PC-3 (cell line): ENCODE measurements around the gene JPH3. TPM values are rescaled to one million over a fixed set of nuclear protein-coding genes. Genes with fewer than 3 reads are reported as not detected.

Experiments used
- ATAC-seq: fragments of 200-7000 bp; cut with Tn5 transposase; 2 replicates; pipeline ENCODE4 v1.9.1; 2020; ENCODE audit warnings: mild to moderate bottlenecking, moderate library complexity
- BruUV-seq: library from RNA; stranded (reverse); fragments of 400-500 nt; replicated peaks from 2 replicates; lab custom pipeline; 2021; lab: Mats Ljungman, UMichigan
- CTCF ChIA-PET: fragments of 300-600 bp; sonication (Branson Sonifier 250); formaldehyde crosslinking; loops from one replicate; lab custom pipeline; 2022; ENCODE audit warnings: antibody characterized with exemption; lab: Charles Lee
- POLR2A ChIA-PET: fragments of 300-600 bp; sonication (Branson Sonifier 250); formaldehyde crosslinking; loops from one replicate; lab custom pipeline; 2022; ENCODE audit warnings: antibody characterized with exemption; ENCODE audit not compliant: unreplicated experiment; lab: Charles Lee
- DNase-seq: peaks from one replicate; pipeline ENCODE4 v3.0.0-alpha.2; 2015
- H2AFZ ChIP-seq: fragments of 300-600 bp; sonication (generic); 2 replicates; pipeline ENCODE4 v1.6.0; 2016; ENCODE audit warnings: antibody characterized with exemption, low read length
- H3F3A ChIP-seq: fragments of 300-600 bp; sonication (generic); one replicate; pipeline ENCODE4 v1.6.0; 2017; ENCODE audit warnings: antibody characterized with exemption, low read length, control low read depth, mild to moderate bottlenecking; ENCODE audit not compliant: unreplicated experiment
- H3K27ac ChIP-seq: fragments of 300-600 bp; sonication (generic); 2 replicates; pipeline ENCODE4 v1.5.1; 2016; ENCODE audit warnings: mild to moderate bottlenecking, low read length
- H3K27me3 ChIP-seq: fragments of 300-600 bp; sonication (generic); 2 replicates; pipeline ENCODE4 v1.6.1; 2016; ENCODE audit warnings: low read length, mixed read lengths
- H3K36me3 ChIP-seq: fragments of 300-600 bp; sonication (generic); 2 replicates; pipeline ENCODE4 v1.6.1; 2016; ENCODE audit warnings: low read depth, mixed run types, low read length, mixed read lengths
- H3K4me1 ChIP-seq: fragments of 300-600 bp; sonication (generic); 2 replicates; pipeline ENCODE4 v1.5.1; 2016; ENCODE audit warnings: low read length; ENCODE audit not compliant: insufficient read depth
- H3K4me2 ChIP-seq: fragments of 300-600 bp; sonication (generic); 2 replicates; pipeline ENCODE4 v1.6.0; 2016; ENCODE audit warnings: low read length
- H3K4me3 ChIP-seq: fragments of 300-600 bp; sonication (generic); 2 replicates; pipeline ENCODE4 v1.5.1; 2016; ENCODE audit warnings: mild to moderate bottlenecking, low read length, mixed read lengths
- H3K79me2 ChIP-seq: fragments of 300-600 bp; sonication (generic); 2 replicates; pipeline ENCODE4 v1.6.1; 2017; ENCODE audit warnings: low read length, mixed read lengths
- H3K9ac ChIP-seq: fragments of 300-600 bp; sonication (generic); 2 replicates; pipeline ENCODE4 v1.6.0; 2016; ENCODE audit warnings: mild to moderate bottlenecking, low read length
- H3K9me2 ChIP-seq: fragments of 300-600 bp; sonication (generic); replicated peaks from 2 replicates; pipeline ENCODE4 v1.6.1; 2016; ENCODE audit warnings: mixed run types, low read length, mixed read lengths
- H3K9me3 ChIP-seq: fragments of 300-600 bp; sonication (generic); 2 replicates; pipeline ENCODE4 v1.6.1; 2016; ENCODE audit warnings: low read length, mixed read lengths
- H4K20me1 ChIP-seq: fragments of 300-600 bp; sonication (generic); 2 replicates; pipeline ENCODE4 v1.6.1; 2016; ENCODE audit warnings: low read length, mixed read lengths
- CTCF ChIP-seq: fragments of 300-600 bp; sonication (generic); conservative IDR thresholded peaks from 2 replicates; pipeline ENCODE4 v1.5.1; 2017; ENCODE audit warnings: antibody characterized with exemption, low read depth, mild to moderate bottlenecking, low read length
- EZH2 ChIP-seq: fragments of 300-600 bp; sonication (generic); IDR thresholded peaks from one replicate; pipeline ENCODE4 v1.6.1; 2017; ENCODE audit warnings: antibody characterized with exemption, mild to moderate bottlenecking, low read length; ENCODE audit not compliant: unreplicated experiment
- EZH2phosphoT487 ChIP-seq: fragments of 300-600 bp; sonication (generic); IDR thresholded peaks from 2 replicates; pipeline ENCODE4 v1.6.1; 2018; ENCODE audit warnings: mild to moderate bottlenecking, antibody characterized with exemption, low read length, borderline replicate concordance
- intact Hi-C: fragments of 100-400 bp; cut with micrococcal nuclease; formaldehyde crosslinking; loops from 2 replicates; pipeline ENCODE4 v1.9.0; 2023
- total RNA-seq: library from RNA; depleted of rRNA; stranded (reverse); fragments of >200 nt; gene quantifications from 2 replicates; pipeline ENCODE4 v1.2.3, GENCODE V29; 2014

Gene JPH3
- total RNA-seq, 1 experiment from 2014 or later = not detected

GRCh38 chr16:87563714-87564523 is 38.4 kb upstream of the JPH3 start:
- ChIA-PET CTCF (no interaction called here), POLR2A (no interaction called here)
- no TSS peak for BruUV-seq
- intact Hi-C loops = no loop called here
- DNase-seq (no peak), ATAC-seq (no peak)
- Histone ChIP-seq H2AFZ (no peak overlapping the region), H4K20me1 (no peaks in the 10 kb centered on the region), H3K4me1 (no peaks in the 10 kb centered on the region), H3F3A (no peaks in the 10 kb centered on the region), H3K9me2 (no peaks in the 10 kb centered on the region), H3K4me3 (no peak overlapping the region), H3K79me2 (no peaks in the 10 kb centered on the region), H3K4me2 (no peak overlapping the region), H3K27me3 (no peaks in the 10 kb centered on the region), H3K36me3 (no peaks in the 10 kb centered on the region), H3K9me3 (no peaks in the 10 kb centered on the region), H3K27ac (no peak overlapping the region), H3K9ac (no peak overlapping the region)
- TF ChIP-seq EZH2 (no peak), EZH2phosphoT487 (no peak), CTCF (no peak)

GRCh38 chr16:87564524-87564778 is 37.9 kb upstream of the JPH3 start:
- Histone ChIP-seq H3K79me2 (no peaks in the 10 kb centered on the region), H4K20me1 (no peaks in the 10 kb centered on the region), H2AFZ (no peak overlapping the region), H3K4me1 (no peaks in the 10 kb centered on the region), H3F3A (no peaks in the 10 kb centered on the region), H3K36me3 (no peaks in the 10 kb centered on the region), H3K9ac (no peak overlapping the region), H3K27me3 (no peaks in the 10 kb centered on the region; the same call in 1 of the 2 replicates), H3K9me3 (no peaks in the 10 kb centered on the region), H3K4me3 (no peak overlapping the region), H3K4me2 (no peak overlapping the region), H3K9me2 (no peaks in the 10 kb centered on the region), H3K27ac (no peak overlapping the region)
- ATAC-seq = no peak
- intact Hi-C loops = no loop called here
- TF ChIP-seq CTCF (no peak), EZH2phosphoT487 (no peak), EZH2 (no peak)
- ChIA-PET POLR2A (no interaction called here), CTCF (no interaction called here)
- BruUV-seq = no TSS peak
- no peak for DNase-seq
